Heart right ventricle (tissue), 16 donors: Measurements from ENCODE around the gene IPCEF1. TPM values are rescaled to one million over a fixed set of nuclear protein-coding genes. Genes with fewer than 3 reads are reported as not detected.
"Not testable (repeated sequence)": the region's sequence is repeated elsewhere in the genome, so short reads cannot be mapped to it uniquely, and the experiment has no call there.

Source experiments
- ATAC-seq, 8 donors: fragments of 200-7000 bp; cut with Tn5 transposase; one replicate each; pipeline ENCODE4 v1.9.1; 2020; ENCODE audit warnings: mild to moderate bottlenecking in 8 of 8, moderate library complexity in 8 of 8, moderate number of reproducible peaks in 1 of 8
- DNase-seq, 2 donors: peaks; one replicate each; pipeline ENCODE4 v3.0.0-alpha.2; 2020
- H3K27ac ChIP-seq, 10 donors: fragments of 200-600 bp; sonication (generic) in 2 of 10; one replicate each; pipeline versions ENCODE4 v1.5.0 to v1.8.0; 2020 to 2022; ENCODE audit warnings: mild to moderate bottlenecking in 3 of 10
- H3K27me3 ChIP-seq, 7 donors: fragments of 200-600 bp; one replicate each; pipeline ENCODE4 v1.8.0; 2021 to 2022; ENCODE audit warnings: mild to moderate bottlenecking in 2 of 7
- H3K36me3 ChIP-seq, 9 donors: fragments of 200-600 bp; sonication (generic) in 1 of 9; one replicate each; pipeline versions ENCODE4 v1.5.0 to v1.8.0; 2020 to 2022; ENCODE audit warnings: mild to moderate bottlenecking in 2 of 9
- H3K4me1 ChIP-seq, 9 donors: fragments of 200-600 bp; sonication (generic) in 1 of 9; one replicate each; pipeline versions ENCODE4 v1.5.0 to v1.8.0; 2020 to 2022; ENCODE audit warnings: mild to moderate bottlenecking in 4 of 9
- H3K4me3 ChIP-seq, 10 donors: fragments of 200-600 bp; sonication (generic) in 2 of 10; one replicate each; pipeline versions ENCODE4 v1.5.0 to v1.8.0; 2020 to 2022; ENCODE audit warnings: mild to moderate bottlenecking in 7 of 10, moderate library complexity in 2 of 10
- H3K9me3 ChIP-seq, 11 donors: fragments of 200-600 bp in 10 of 11; sonication (generic) in 2 of 11; one replicate each; pipeline versions ENCODE4 v1.5.0 to v1.8.0; 2013 to 2022; ENCODE audit warnings: mild to moderate bottlenecking in 2 of 11, control low read depth in 1 of 11, moderate library complexity in 1 of 11
- WGBS, 2 donors: extraction: QIAGEN DNeasy Blood & Tissue Kit; methylation state at CpG; one replicate each; pipeline ENCODE4 v1.1.7; 2013; ENCODE audit warnings: inconsistent platforms in 1 of 2; 5-methylcytosine and 5-hydroxymethylcytosine counted together
- intact Hi-C, 10 donors: fragments of 100-400 bp; cut with DNase I; formaldehyde crosslinking; loops; one replicate each; pipeline versions ENCODE4 v1.11.1 to v1.14.2; 2022
- polyA plus RNA-seq, 2 donors: library from polyadenylated mRNA; stranded (reverse); fragments of 200-250 nt; gene quantifications; one replicate each; pipeline ENCODE4 v1.2.3, GENCODE V29; 2013
- total RNA-seq, 10 donors: library from RNA; stranded (reverse); fragmentation: NEBNext Ultra II Directional in 3 of 10; extraction: Animal tissue kit (Norgen Biotek cat#: 25700) in 3 of 10; gene quantifications; one replicate each; pipeline versions ENCODE4 v1.2.1 to v1.2.4, GENCODE V29; 2021 to 2023
- TF ChIP-seq, protein P1 (sequence below), 9 donors: fragments of 200-600 bp; sonication (generic) in 2 of 9; IDR thresholded peaks; one replicate each; pipeline versions ENCODE4 v1.5.0 to v1.8.0; 2021 to 2022; ENCODE audit warnings: antibody characterized with exemption in 9 of 9, mild to moderate bottlenecking in 5 of 9, moderate library complexity in 1 of 9
- donor health status: Arrhythmogenic right ventricular cardiomyopathy.
- donor health status: ischemic (EF 13 %, LVEDD 7.1; RV severe dilation, severe dysfunction).
- donor health status: healthy with polysubstance abuse.
- donor health status: DM: no; HTN: yes; CAD: no.
- donor health status: DM: no; HTN: no; CAD: no.
- donor health status: ischemic (EF 25% LVEDD 6.9; RV normal size, moderate dysfunction).
- donor health status: ischemic (EF 25% LVEDD 5.7; RV mildly dilated, moderate dysfunction).
- donor health status: healthy.
- donor health status: DM: yes; HTN: yes; CAD: no.
- donor health status: Ischemic cardiomyopathy.
- donor health status: ischemic (EF 35%, LVEDD 5.7; RV mildly dilated, moderate dysfunction).
- donor health status: nonischemic (EF 11% LVEDD 7.7; RV severe dilation, severe dysfunction).
- donor health status: DM: yes; HTN: yes; CAD: no.
- donor health status: PGD.
- donor health status: ischemic (EF 29% LVEDD 5.4; RV normal size, mild dysfunction).
- donor health status: nonischemic (EF 23%, LVEDD 6.1; RV moderate dilation, normal function).

IPCEF1 gene
- total and polyA plus RNA-seq, 12 donors, result 0.06 to 5.0 (median 1.4) TPM

DNA sequence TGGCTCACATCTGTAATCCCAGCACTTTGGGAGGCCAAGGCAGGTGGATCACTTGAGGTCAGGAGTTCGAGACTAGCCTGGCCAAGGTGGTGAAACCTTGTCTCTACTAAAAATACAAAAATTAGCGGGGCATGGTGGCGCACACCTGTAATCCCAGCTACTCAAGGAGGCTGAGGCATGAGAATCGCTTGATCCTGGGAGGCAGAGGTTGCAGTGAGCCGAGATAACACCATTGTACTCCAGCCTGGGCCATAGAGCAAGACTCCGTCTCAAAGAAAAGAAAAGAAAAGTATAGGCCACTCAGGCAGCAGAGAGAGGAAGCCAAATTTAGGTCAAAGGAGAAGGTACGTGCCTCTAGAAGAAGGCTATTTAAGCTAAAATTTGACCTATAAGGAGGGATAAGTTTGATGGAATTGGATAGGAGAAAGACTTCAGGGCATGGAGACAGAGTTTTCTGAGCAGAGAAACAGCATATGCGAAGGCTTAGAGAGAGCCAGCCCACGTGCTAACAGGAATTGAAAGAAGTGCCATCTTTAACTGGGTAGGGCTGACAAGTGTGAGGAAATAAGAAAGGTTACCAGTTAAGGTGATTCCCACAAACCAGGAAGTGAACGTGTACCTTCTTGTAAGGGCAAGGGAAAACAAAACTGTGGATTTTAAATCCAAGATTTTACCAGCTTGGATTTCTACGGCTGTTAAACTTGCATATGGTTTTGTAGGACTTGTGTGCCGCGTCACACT lies 113.8 kb downstream of the IPCEF1 start:
- ATAC-seq, result no peak
- peaks cover 0 to 31% (median 0%) of the 10 kb centered on the region in 9 donors for H3K4me1 ChIP-seq
- H3K36me3 ChIP-seq, result no peaks in the 10 kb centered on the region
- 94 to 95% methylated on average over 13 of the region's 13 CpGs for WGBS, 2 donors
- TF ChIP-seq, protein P1, sequence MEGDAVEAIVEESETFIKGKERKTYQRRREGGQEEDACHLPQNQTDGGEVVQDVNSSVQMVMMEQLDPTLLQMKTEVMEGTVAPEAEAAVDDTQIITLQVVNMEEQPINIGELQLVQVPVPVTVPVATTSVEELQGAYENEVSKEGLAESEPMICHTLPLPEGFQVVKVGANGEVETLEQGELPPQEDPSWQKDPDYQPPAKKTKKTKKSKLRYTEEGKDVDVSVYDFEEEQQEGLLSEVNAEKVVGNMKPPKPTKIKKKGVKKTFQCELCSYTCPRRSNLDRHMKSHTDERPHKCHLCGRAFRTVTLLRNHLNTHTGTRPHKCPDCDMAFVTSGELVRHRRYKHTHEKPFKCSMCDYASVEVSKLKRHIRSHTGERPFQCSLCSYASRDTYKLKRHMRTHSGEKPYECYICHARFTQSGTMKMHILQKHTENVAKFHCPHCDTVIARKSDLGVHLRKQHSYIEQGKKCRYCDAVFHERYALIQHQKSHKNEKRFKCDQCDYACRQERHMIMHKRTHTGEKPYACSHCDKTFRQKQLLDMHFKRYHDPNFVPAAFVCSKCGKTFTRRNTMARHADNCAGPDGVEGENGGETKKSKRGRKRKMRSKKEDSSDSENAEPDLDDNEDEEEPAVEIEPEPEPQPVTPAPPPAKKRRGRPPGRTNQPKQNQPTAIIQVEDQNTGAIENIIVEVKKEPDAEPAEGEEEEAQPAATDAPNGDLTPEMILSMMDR (IDR thresholded peaks at IDR 0.05), result no peak
- no peak overlapping the region for H3K27ac ChIP-seq
- intact Hi-C loops, result no loop called here
- no peak for DNase-seq
- no peak overlapping the region for H3K4me3 ChIP-seq
- no peaks in the 10 kb centered on the region for H3K27me3 ChIP-seq
- no peaks in the 10 kb centered on the region for H3K9me3 ChIP-seq

DNA sequence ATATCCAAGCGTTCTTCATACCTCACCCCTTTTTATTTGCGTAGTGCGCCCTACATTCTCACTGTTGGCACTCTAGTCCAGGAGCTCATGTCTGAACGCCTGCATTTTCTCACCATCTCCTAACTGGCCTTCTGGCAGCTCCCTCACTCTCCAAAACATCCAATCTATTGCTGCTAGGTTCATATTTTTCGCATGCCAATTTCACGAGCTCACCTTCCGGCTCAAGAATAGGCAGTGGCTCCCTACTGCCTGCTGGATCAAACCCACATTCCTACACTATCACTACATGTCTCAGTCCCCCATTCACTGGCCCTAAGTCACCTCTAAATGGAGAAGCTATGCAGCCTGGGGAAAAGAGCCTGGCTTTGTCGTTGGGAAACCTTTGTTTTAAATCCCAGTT lies 115.0 kb downstream of the IPCEF1 start:
- DNase-seq (no peak), ATAC-seq (no peak)
- no peaks in the 10 kb centered on the region for H3K36me3 ChIP-seq
- H3K27me3 ChIP-seq, result no peaks in the 10 kb centered on the region
- no peaks in the 10 kb centered on the region for H3K9me3 ChIP-seq
- no peak overlapping the region for H3K27ac ChIP-seq
- peaks cover 0 to 20% (median 0%) of the 10 kb centered on the region in 9 donors for H3K4me1 ChIP-seq
- 72 to 78% methylated on average over 8 of the region's 8 CpGs for WGBS, 2 donors
- TF ChIP-seq, protein P1 (IDR thresholded peaks at IDR 0.05), result no peak
- intact Hi-C loops, result no loop called here
- no peak overlapping the region for H3K4me3 ChIP-seq

DNA sequence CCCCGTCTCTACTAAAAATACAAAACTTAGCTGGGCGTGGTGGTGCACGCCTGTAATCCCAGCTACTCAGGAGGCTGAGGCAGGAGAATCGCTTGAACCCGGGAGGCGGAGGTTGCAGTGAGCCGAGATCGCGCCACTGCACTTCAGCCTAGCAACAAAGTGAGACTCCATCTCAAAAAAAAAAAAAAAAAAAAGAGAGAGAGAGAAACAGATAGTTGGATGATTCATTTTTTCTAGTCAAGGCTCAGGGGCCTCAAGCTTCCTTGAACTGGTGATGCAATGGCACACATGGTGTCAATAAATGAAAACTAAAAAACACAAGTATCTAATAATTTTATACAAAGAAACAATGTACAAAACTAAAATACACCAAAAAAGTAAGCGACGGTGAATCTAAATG lies 115.5 kb downstream of the IPCEF1 start:
- H3K27ac ChIP-seq, H3K36me3 ChIP-seq, intact Hi-C loops, H3K9me3 ChIP-seq, DNase-seq, H3K4me3 ChIP-seq, ATAC-seq, H3K27me3 ChIP-seq: not testable (repeated sequence)
- 91 to 92% methylated on average over 11 of the region's 11 CpGs for WGBS, 2 donors
- peaks cover 0 to 18% (median 0%) of the 10 kb centered on the region in 9 donors for H3K4me1 ChIP-seq

DNA sequence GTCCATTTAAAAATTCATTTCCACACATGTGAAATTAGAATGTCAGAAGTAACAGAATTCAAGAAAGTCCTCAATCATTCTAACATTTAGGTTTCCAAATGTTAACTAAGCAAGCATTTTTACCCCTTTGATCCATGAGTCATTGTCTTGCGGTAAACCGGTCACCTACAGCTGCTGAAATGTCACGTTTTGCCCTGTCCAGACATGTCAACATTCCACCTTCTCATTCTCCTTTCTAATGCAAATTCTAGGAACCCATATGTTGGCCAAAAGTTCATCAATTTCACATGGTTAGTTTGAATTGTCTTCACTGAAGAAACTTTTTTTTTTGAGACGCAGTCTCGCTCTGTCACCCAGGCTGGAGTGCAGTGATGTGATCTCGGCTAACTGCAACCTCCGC lies 117.2 kb downstream of the IPCEF1 start:
- H3K4me1 ChIP-seq, result peaks cover 0 to 18% (median 0%) of the 10 kb centered on the region in 9 donors
- H3K27ac ChIP-seq, result no peak overlapping the region
- DNase-seq (no peak), ATAC-seq (no peak)
- H3K36me3 ChIP-seq, result no peaks in the 10 kb centered on the region
- H3K9me3 ChIP-seq, result no peaks in the 10 kb centered on the region
- intact Hi-C loops, result no loop called here
- WGBS, 2 donors, result 78 to 92% methylated on average over 7 of the region's 7 CpGs
- no peak overlapping the region for H3K4me3 ChIP-seq
- H3K27me3 ChIP-seq, result no peaks in the 10 kb centered on the region
- TF ChIP-seq, protein P1 (IDR thresholded peaks at IDR 0.05), result no peak

DNA sequence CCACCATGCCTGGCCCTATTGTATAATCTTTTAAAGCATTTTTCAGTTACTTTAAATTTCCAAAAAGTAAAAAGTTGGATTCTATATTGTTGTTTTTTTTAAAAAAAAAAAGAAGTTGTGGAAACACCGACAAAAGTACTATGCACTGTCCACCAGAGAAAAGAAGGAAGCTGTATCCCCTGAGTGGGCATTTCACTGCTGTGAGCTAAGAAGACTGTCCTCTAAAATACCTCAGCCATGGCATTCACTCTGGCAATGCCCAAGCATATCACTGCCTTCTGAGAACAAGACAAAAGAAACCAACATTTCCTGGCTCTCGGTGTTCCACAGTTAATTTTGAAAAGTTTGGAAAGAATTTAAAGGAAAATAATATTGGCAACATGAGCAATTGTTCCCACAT lies 117.8 kb downstream of the IPCEF1 start:
- Histone ChIP-seq H3K4me1 (peaks cover 0 to 21% (median 0%) of the 10 kb centered on the region in 9 donors), H3K27ac (no peak overlapping the region), H3K9me3 (no peaks in the 10 kb centered on the region), H3K4me3 (no peak overlapping the region), H3K27me3 (no peaks in the 10 kb centered on the region), H3K36me3 (no peaks in the 10 kb centered on the region)
- DNase-seq, result no peak
- TF ChIP-seq, protein P1 (IDR thresholded peaks at IDR 0.05), result no peak
- ATAC-seq, result no peak
- 82 to 84% methylated on average over 2 of the region's 2 CpGs for WGBS, 2 donors
- intact Hi-C loops, result no loop called here
